MM.1S (cell line): Measurements from ENCODE around the gene NXN.
"Not testable (repeated sequence)": the region's sequence is repeated elsewhere in the genome, so short reads cannot be mapped to it uniquely, and the experiment has no call there.

Source experiments
- DNase-seq: peaks from one replicate; pipeline ENCODE4 v3.0.0-alpha.2; 2015
- H2AFZ ChIP-seq: fragments of 300-600 bp; sonication (generic); 2 replicates; pipeline ENCODE4 v1.6.0; 2016; ENCODE audit warnings: antibody characterized with exemption, low read length
- H3F3A ChIP-seq: fragments of 300-600 bp; sonication (generic); 2 replicates; pipeline ENCODE4 v1.6.1; 2016; ENCODE audit warnings: mild to moderate bottlenecking, antibody characterized with exemption, low read length, moderate library complexity, mixed read lengths; ENCODE audit not compliant: insufficient read depth
- H3K27ac ChIP-seq: fragments of 300-600 bp; sonication (generic); 2 replicates; pipeline ENCODE4 v1.5.1; 2016; ENCODE audit warnings: mild to moderate bottlenecking, low read length
- H3K27me3 ChIP-seq: fragments of 300-600 bp; sonication (generic); replicated peaks from 2 replicates; pipeline ENCODE4 v1.6.0; 2016; ENCODE audit warnings: low read length; ENCODE audit not compliant: insufficient read depth
- H3K36me3 ChIP-seq: fragments of 300-600 bp; sonication (generic); replicated peaks from 2 replicates; pipeline ENCODE4 v1.6.1; 2016; ENCODE audit warnings: mild to moderate bottlenecking, low read length, mixed read lengths; ENCODE audit not compliant: insufficient read depth
- H3K4me1 ChIP-seq: fragments of 300-600 bp; sonication (generic); 2 replicates; pipeline ENCODE4 v1.6.1; 2016; ENCODE audit warnings: low read length, mixed read lengths
- H3K4me2 ChIP-seq: fragments of 300-600 bp; sonication (generic); 2 replicates; pipeline ENCODE4 v1.6.0; 2016; ENCODE audit warnings: low read depth, low read length
- H3K4me3 ChIP-seq: fragments of 300-600 bp; sonication (generic); 2 replicates; pipeline ENCODE4 v1.5.1; 2016; ENCODE audit warnings: low read length, mixed read lengths
- H3K79me2 ChIP-seq: fragments of 300-600 bp; sonication (generic); 2 replicates; pipeline ENCODE4 v1.6.1; 2016; ENCODE audit warnings: mixed run types, low read length, mixed read lengths
- H3K9ac ChIP-seq: fragments of 300-600 bp; sonication (generic); 2 replicates; pipeline ENCODE4 v1.6.1; 2016; ENCODE audit warnings: low read length, mixed read lengths
- H3K9me2 ChIP-seq: fragments of 300-600 bp; sonication (generic); replicated peaks from 2 replicates; pipeline ENCODE4 v1.6.1; 2016; ENCODE audit warnings: mild to moderate bottlenecking, low read length, mixed read lengths; ENCODE audit not compliant: insufficient read depth
- H3K9me3 ChIP-seq: fragments of 300-600 bp; sonication (generic); replicated peaks from 2 replicates; pipeline ENCODE4 v1.6.1; 2016; ENCODE audit warnings: mild to moderate bottlenecking, low read length, mixed read lengths; ENCODE audit not compliant: insufficient read depth
- H4K20me1 ChIP-seq: fragments of 300-600 bp; sonication (generic); 2 replicates; pipeline ENCODE4 v1.6.1; 2016; ENCODE audit warnings: mild to moderate bottlenecking, low read length, moderate library complexity, mixed read lengths; ENCODE audit not compliant: insufficient read depth
- CTCF ChIP-seq: fragments of 300-600 bp; sonication (generic); IDR thresholded peaks from 2 replicates; pipeline ENCODE4 v1.5.1; 2016; ENCODE audit warnings: antibody characterized with exemption, low read length, mixed read lengths
- EZH2 ChIP-seq: fragments of 300-600 bp; sonication (generic); optimal IDR thresholded peaks from 2 replicates; pipeline ENCODE3; 2017; ENCODE audit warnings: low read depth, mild to moderate bottlenecking, antibody characterized with exemption, low read length, mixed read lengths
- EZH2phosphoT487 ChIP-seq: fragments of 300-600 bp; sonication (generic); IDR thresholded peaks from 2 replicates; pipeline ENCODE4 v1.6.1; 2018; ENCODE audit warnings: antibody characterized with exemption, low read length

Gene NXN

GRCh38 chr17:841313-841712, 138.3 kb downstream of the NXN start:
- no peak overlapping the region for H2AFZ ChIP-seq
- no peak for DNase-seq
- no peak overlapping the region for H3K4me2 ChIP-seq
- H3K4me3 ChIP-seq = no peak overlapping the region
- no peaks in the 10 kb centered on the region for H4K20me1 ChIP-seq
- H3K9ac ChIP-seq = no peak overlapping the region
- peaks cover 91% of the 10 kb centered on the region for H3K27me3 ChIP-seq
- H3K9me3 ChIP-seq = no peaks in the 10 kb centered on the region
- H3K4me1 ChIP-seq = no peaks in the 10 kb centered on the region
- TF ChIP-seq EZH2phosphoT487 = no peak
- no peak for TF ChIP-seq EZH2
- no peak for TF ChIP-seq CTCF
- H3K79me2 ChIP-seq = no peaks in the 10 kb centered on the region
- H3F3A ChIP-seq = no peaks in the 10 kb centered on the region
- no peak overlapping the region for H3K27ac ChIP-seq
- no peaks in the 10 kb centered on the region for H3K36me3 ChIP-seq
- H3K9me2 ChIP-seq = no peaks in the 10 kb centered on the region

GRCh38 chr17:838486-838885, 141.1 kb downstream of the NXN start:
- H3K9me3 ChIP-seq = no peaks in the 10 kb centered on the region
- no peaks in the 10 kb centered on the region for H3K36me3 ChIP-seq
- H3K27me3 ChIP-seq = peaks cover 86% of the 10 kb centered on the region
- H3F3A ChIP-seq = no peaks in the 10 kb centered on the region
- no peaks in the 10 kb centered on the region for H3K9me2 ChIP-seq
- no peak overlapping the region for H3K4me3 ChIP-seq
- H3K9ac ChIP-seq = no peak overlapping the region
- H4K20me1 ChIP-seq = no peaks in the 10 kb centered on the region
- H3K79me2 ChIP-seq = no peaks in the 10 kb centered on the region
- H3K4me2 ChIP-seq = no peak overlapping the region
- no peak overlapping the region for H2AFZ ChIP-seq
- TF ChIP-seq EZH2 = no peak
- TF ChIP-seq CTCF = no peak
- TF ChIP-seq EZH2phosphoT487 = no peak
- no peak for DNase-seq
- H3K4me1 ChIP-seq = no peaks in the 10 kb centered on the region
- no peak overlapping the region for H3K27ac ChIP-seq

- Histone ChIP-seq H3K27ac (no peak overlapping the region), H3K36me3 (no peaks in the 10 kb centered on the region)
- DNase-seq = no peak
Measured at GRCh38 chr17:836151-836550, 143.4 kb downstream of the NXN start.

GRCh38 chr17:835721-836120, 143.9 kb downstream of the NXN start:
- H3K79me2 ChIP-seq, H3K4me2 ChIP-seq, H3K36me3 ChIP-seq, H3F3A ChIP-seq, H4K20me1 ChIP-seq, H3K4me1 ChIP-seq, H3K9me2 ChIP-seq, DNase-seq, H2AFZ ChIP-seq, H3K27ac ChIP-seq, H3K9ac ChIP-seq, H3K9me3 ChIP-seq, H3K4me3 ChIP-seq: not testable (repeated sequence)
- H3K27me3 ChIP-seq = peaks cover 89% of the 10 kb centered on the region

More at GRCh38 chr17:836151-836550, 143.4 kb downstream of the NXN start:
- H4K20me1 ChIP-seq = no peaks in the 10 kb centered on the region
- H3K9ac ChIP-seq = no peak overlapping the region
- TF ChIP-seq EZH2phosphoT487 = no peak
- H3K79me2 ChIP-seq = no peaks in the 10 kb centered on the region
- peaks cover 89% of the 10 kb centered on the region for H3K27me3 ChIP-seq
- no peaks in the 10 kb centered on the region for H3F3A ChIP-seq
- H2AFZ ChIP-seq = no peak overlapping the region
- H3K9me2 ChIP-seq = no peaks in the 10 kb centered on the region
- H3K9me3 ChIP-seq = no peaks in the 10 kb centered on the region
- H3K4me2 ChIP-seq = no peak overlapping the region
- no peak overlapping the region for H3K4me3 ChIP-seq
- no peaks in the 10 kb centered on the region for H3K4me1 ChIP-seq
